Psoas muscle (tissue), 8 donors: ENCODE measurements around the gene PCA3. TPM values are rescaled to one million over a fixed set of nuclear protein-coding genes. Genes with fewer than 3 reads are reported as not detected.

Experiments used
- ATAC-seq, 4 donors: fragments of 200-7000 bp; cut with Tn5 transposase; one replicate each; pipeline ENCODE4 v1.9.1; 2020; ENCODE audit warnings: moderate library complexity in 3 of 4, mild to moderate bottlenecking in 2 of 4
- DNase-seq, 2 donors: peaks; one replicate each; pipeline ENCODE4 v3.0.0-alpha.2; 2020
- H3K27ac ChIP-seq: fragments of 200-600 bp; one replicate; pipeline ENCODE4 v1.8.0; 2022
- H3K27me3 ChIP-seq, 3 donors: fragments of 200-600 bp in 1 of 3; one replicate each; pipeline versions ENCODE4 v1.6.1 to v1.8.0; 2013 to 2022; ENCODE audit warnings: low read length in 2 of 3, mild to moderate bottlenecking in 2 of 3, moderate library complexity in 1 of 3; ENCODE audit not compliant: insufficient read depth in 3 of 3
- H3K36me3 ChIP-seq, 2 donors: fragments of 200-600 bp in 1 of 2; one replicate each; pipeline versions ENCODE4 v1.6.1 to v1.8.0; 2013 to 2022; ENCODE audit warnings: low read depth in 1 of 2, mild to moderate bottlenecking in 1 of 2, moderate library complexity in 1 of 2; ENCODE audit not compliant: insufficient read depth in 1 of 2
- H3K4me1 ChIP-seq: fragments of 200-600 bp; one replicate; pipeline ENCODE4 v1.8.0; 2022
- H3K4me3 ChIP-seq: fragments of 200-600 bp; one replicate; pipeline ENCODE4 v1.8.0; 2022; ENCODE audit warnings: mild to moderate bottlenecking
- H3K9me3 ChIP-seq: fragments of 200-600 bp; one replicate; pipeline ENCODE4 v1.8.0; 2022
- CTCF ChIP-seq: fragments of 200-600 bp; IDR thresholded peaks from one replicate; pipeline ENCODE4 v1.8.0; 2022; ENCODE audit warnings: antibody characterized with exemption
- WGBS, 3 donors: extraction: QIAGEN DNeasy Blood & Tissue Kit; methylation state at CpG; one replicate each; pipeline versions ENCODE4 v1.1.6 to v1.1.7; 2013; 5-methylcytosine and 5-hydroxymethylcytosine counted together
- intact Hi-C, 2 donors: fragments of 100-400 bp; cut with DNase I; formaldehyde crosslinking; loops; one replicate each; pipeline versions ENCODE4 v1.11.0 to v1.14.2; 2022
- long read RNA-seq, 2 donors: library from polyadenylated mRNA; unstranded; transcript quantifications; one replicate each; pipeline ENCODE4 v2.0.0, GENCODE V29; 2021
- polyA plus RNA-seq, 3 donors: library from polyadenylated mRNA; stranded (reverse); fragments of 200-250 nt; gene quantifications; one replicate each; pipeline ENCODE4 v1.2.3, GENCODE V29; 2013
- total RNA-seq, 4 donors: library from RNA; stranded (reverse); fragmentation: NEBNext Ultra II Directional in 2 of 4; extraction: Animal tissue kit (Norgen Biotek cat#: 25700) in 2 of 4; gene quantifications; one replicate each; pipeline versions ENCODE4 v1.2.1 to v1.2.4, GENCODE V29; 2021 to 2023
- donor health status: healthy with polysubstance abuse.
- donor health status: DM: no; HTN: no; CAD: no; lungs with moderate emphysema.
- donor health status: Bipolar disorder and iron deficiency.
- donor health status: healthy.
- donor health status: DM: yes; HTN: yes; CAD: no.
- donor health status: DM: no; HTN: no; CAD: no.
- donor health status: DM: no; HTN: no; CAD: no.
- donor health status: DM: yes; HTN: yes; CAD: no.

Gene PCA3
- not detected for total RNA-seq
- under 1 TPM in 2 of 3 donors, not detected in 1; 0.04 to 0.07 TPM for polyA plus RNA-seq
- long read RNA-seq, donor 1, result 0 reads
- long read RNA-seq, donor 2, result 0 reads

GRCh38 chr9:76764138-76764537 lies at the start of gene PCA3:
PCA3 (plus strand) TSS chr9:76764438.
- Histone ChIP-seq H3K4me3 (no peak within 1 kb of the TSS), H3K27me3 (no peaks in the 10 kb centered on the region), H3K9me3 (no peaks in the 10 kb centered on the region), H3K36me3 (no peaks in the 10 kb centered on the region), H3K4me1 (no peaks in the 10 kb centered on the region), H3K27ac (no peak within 1 kb of the TSS)
- no peak for DNase-seq
- TF ChIP-seq CTCF, result no peak
- intact Hi-C loops, result no loop called here
- no peak for ATAC-seq
- WGBS, 3 donors, result 87 to 93% (median 88%) methylated on average over 4 of the region's 4 CpGs

- no peak for ATAC-seq
- no peaks in the 10 kb centered on the region for H3K36me3 ChIP-seq
- 45 to 59% (median 50%) methylated on average over 7 of the region's 7 CpGs for WGBS, 3 donors
- no peak overlapping the region for H3K27ac ChIP-seq
- no peak for TF ChIP-seq CTCF
- peaks cover 0 to 10% (median 0%) of the 10 kb centered on the region in 3 donors for H3K27me3 ChIP-seq
- H3K4me1 ChIP-seq, result no peaks in the 10 kb centered on the region
- intact Hi-C loops, result no loop called here
- no peak for DNase-seq
- no peak overlapping the region for H3K4me3 ChIP-seq
- H3K9me3 ChIP-seq, result no peaks in the 10 kb centered on the region
These were observed 48.1 kb upstream of the PCA3 start for GRCh38 chr9:76716085-76716672.

GRCh38 chr9:76717176-76717575 lies 47.1 kb upstream of the PCA3 start:
- ATAC-seq (no peak), DNase-seq (no peak)
- peaks cover 0 to 12% (median 0%) of the 10 kb centered on the region in 3 donors for H3K27me3 ChIP-seq
- intact Hi-C loops, result no loop called here
- H3K4me3 ChIP-seq, result no peak overlapping the region
- H3K9me3 ChIP-seq, result no peaks in the 10 kb centered on the region
- no peaks in the 10 kb centered on the region for H3K36me3 ChIP-seq
- no peak overlapping the region for H3K27ac ChIP-seq
- no peak for TF ChIP-seq CTCF
- WGBS, 3 donors, result 66 to 73% (median 68%) methylated on average over 5 of the region's 5 CpGs
- H3K4me1 ChIP-seq, result no peaks in the 10 kb centered on the region

GRCh38 chr9:76717613-76718012 lies 46.6 kb upstream of the PCA3 start:
- intact Hi-C loops, result no loop called here
- DNase-seq (no peak), ATAC-seq (no peak)
- Histone ChIP-seq H3K4me1 (no peaks in the 10 kb centered on the region), H3K9me3 (no peaks in the 10 kb centered on the region), H3K4me3 (no peak overlapping the region), H3K36me3 (no peaks in the 10 kb centered on the region), H3K27me3 (peaks cover 0 to 12% (median 0%) of the 10 kb centered on the region in 3 donors), H3K27ac (no peak overlapping the region)
- no peak for TF ChIP-seq CTCF
- 31 to 48% (median 33%) methylated on average over 5 of the region's 5 CpGs for WGBS, 3 donors

GRCh38 chr9:76718166-76718565 lies 46.1 kb upstream of the PCA3 start:
- Histone ChIP-seq H3K9me3 (no peaks in the 10 kb centered on the region), H3K36me3 (no peaks in the 10 kb centered on the region), H3K4me1 (no peaks in the 10 kb centered on the region), H3K4me3 (no peak overlapping the region), H3K27ac (no peak overlapping the region), H3K27me3 (peaks cover 0 to 12% (median 0%) of the 10 kb centered on the region in 3 donors)
- no peak for ATAC-seq
- intact Hi-C loops, result no loop called here
- no peak for TF ChIP-seq CTCF
- 77 to 87% (median 81%) methylated on average over 4 of the region's 4 CpGs for WGBS, 3 donors
- DNase-seq, result no peak
